ENCODE results near the gene SLC34A3. TPM values are rescaled to one million over a fixed set of nuclear protein-coding genes. Genes with fewer than 3 reads are reported as not detected.

The SLC34A3 gene
- total RNA-seq, 1 donor from 2014 or later = 0.09 TPM

GRCh38 chr9:137228968-137229896 lies 1.5 kb upstream of the SLC34A3 start:
- TF ChIP-seq CTCF (IDR thresholded peaks at IDR 0.05; ENCODE audit: insufficient read depth, low read depth, low read length) (no peak), EZH2 (IDR thresholded peaks at IDR 0.05; ENCODE audit: insufficient read depth, low read length) (no peak)
- no peaks in the 10 kb centered on the region for H3K27me3 Mint-ChIP-seq (ENCODE audit: low read depth, unreplicated experiment)
- H3K9me3 ChIP-seq (ENCODE audit: insufficient read depth, low read depth, low read length) = no peaks in the 10 kb centered on the region
- H3K36me3 Mint-ChIP-seq (ENCODE audit: low read depth, unreplicated experiment) = no peaks in the 10 kb centered on the region
- H3K27ac Mint-ChIP-seq (ENCODE audit: unreplicated experiment) = no peak overlapping the region
- FAIRE-seq (no peak), DNase-seq (ENCODE audit: low read depth) (no peak)
- H3K4me1 ChIP-seq (ENCODE audit: insufficient read depth, low read length) = peaks cover 12% of the 10 kb centered on the region
- H3K4me2 ChIP-seq (ENCODE audit: low read length) = no peak overlapping the region
- no peaks in the 10 kb centered on the region for H3K9me3 Mint-ChIP-seq (ENCODE audit: unreplicated experiment)
- H3K36me3 ChIP-seq (ENCODE audit: insufficient read depth, low read length) = no peaks in the 10 kb centered on the region
- H3K9ac ChIP-seq (ENCODE audit: low read length) = no peak overlapping the region
- H3K27me3 ChIP-seq (ENCODE audit: insufficient read depth, low read length) = no peaks in the 10 kb centered on the region
- no peak overlapping the region for H2AFZ ChIP-seq (ENCODE audit: low read depth, low read length)
- H3K4me3 Mint-ChIP-seq (ENCODE audit: unreplicated experiment) = no peak overlapping the region
- H4K20me1 ChIP-seq (ENCODE audit: insufficient read depth, low read length) = no peaks in the 10 kb centered on the region
- no peak overlapping the region for H3K27ac ChIP-seq (ENCODE audit: low read depth, low read length)
- H3K79me2 ChIP-seq (ENCODE audit: insufficient read depth, low read length) = no peaks in the 10 kb centered on the region
- no peak overlapping the region for H3K4me3 ChIP-seq (ENCODE audit: insufficient read depth, low read depth, low read length)
- H3K4me1 Mint-ChIP-seq (ENCODE audit: low read depth, unreplicated experiment) = peaks cover 4% of the 10 kb centered on the region

GRCh38 chr9:137229903-137230704 lies 597 bp upstream of the SLC34A3 start:
- Histone ChIP-seq H3K79me2 (ENCODE audit: insufficient read depth, low read length) (no peaks in the 10 kb centered on the region), H3K4me1 (ENCODE audit: insufficient read depth, low read length) (peaks cover 12% of the 10 kb centered on the region), H3K36me3 (ENCODE audit: insufficient read depth, low read length) (no peaks in the 10 kb centered on the region), H3K9me3 (ENCODE audit: insufficient read depth, low read depth, low read length) (no peaks in the 10 kb centered on the region), H3K27me3 (ENCODE audit: insufficient read depth, low read length) (no peaks in the 10 kb centered on the region), H3K4me3 (ENCODE audit: insufficient read depth, low read depth, low read length) (no peak overlapping the region), H4K20me1 (ENCODE audit: insufficient read depth, low read length) (no peaks in the 10 kb centered on the region), H3K4me2 (ENCODE audit: low read length) (no peak overlapping the region), H2AFZ (ENCODE audit: low read depth, low read length) (no peak overlapping the region), H3K9ac (ENCODE audit: low read length) (no peak overlapping the region), H3K27ac (ENCODE audit: low read depth, low read length) (no peak overlapping the region)
- Mint-ChIP-seq H3K27ac (ENCODE audit: unreplicated experiment) (no peak overlapping the region), H3K27me3 (ENCODE audit: low read depth, unreplicated experiment) (no peaks in the 10 kb centered on the region), H3K4me3 (ENCODE audit: unreplicated experiment) (no peak overlapping the region), H3K9me3 (ENCODE audit: unreplicated experiment) (no peaks in the 10 kb centered on the region), H3K4me1 (ENCODE audit: low read depth, unreplicated experiment) (peaks cover 4% of the 10 kb centered on the region), H3K36me3 (ENCODE audit: low read depth, unreplicated experiment) (no peaks in the 10 kb centered on the region)
- FAIRE-seq (no peak), DNase-seq (ENCODE audit: low read depth) (no peak)
- no peak for TF ChIP-seq EZH2 (IDR thresholded peaks at IDR 0.05; ENCODE audit: insufficient read depth, low read length)
- no peak for TF ChIP-seq CTCF (IDR thresholded peaks at IDR 0.05; ENCODE audit: insufficient read depth, low read depth, low read length)
